CD1c-positive myeloid dendritic cell (primary cell): Measurements from ENCODE around the gene ASPHD2.
"Not testable (repeated sequence)": the region's sequence is repeated elsewhere in the genome, so short reads cannot be mapped to it uniquely, and the experiment has no call there.

ENCODE experiments used
- DNase-seq: peaks from one replicate; pipeline ENCODE4 v3.0.0-alpha.2; 2016; ENCODE audit errors: extremely low spot score

The ASPHD2 gene

DNA sequence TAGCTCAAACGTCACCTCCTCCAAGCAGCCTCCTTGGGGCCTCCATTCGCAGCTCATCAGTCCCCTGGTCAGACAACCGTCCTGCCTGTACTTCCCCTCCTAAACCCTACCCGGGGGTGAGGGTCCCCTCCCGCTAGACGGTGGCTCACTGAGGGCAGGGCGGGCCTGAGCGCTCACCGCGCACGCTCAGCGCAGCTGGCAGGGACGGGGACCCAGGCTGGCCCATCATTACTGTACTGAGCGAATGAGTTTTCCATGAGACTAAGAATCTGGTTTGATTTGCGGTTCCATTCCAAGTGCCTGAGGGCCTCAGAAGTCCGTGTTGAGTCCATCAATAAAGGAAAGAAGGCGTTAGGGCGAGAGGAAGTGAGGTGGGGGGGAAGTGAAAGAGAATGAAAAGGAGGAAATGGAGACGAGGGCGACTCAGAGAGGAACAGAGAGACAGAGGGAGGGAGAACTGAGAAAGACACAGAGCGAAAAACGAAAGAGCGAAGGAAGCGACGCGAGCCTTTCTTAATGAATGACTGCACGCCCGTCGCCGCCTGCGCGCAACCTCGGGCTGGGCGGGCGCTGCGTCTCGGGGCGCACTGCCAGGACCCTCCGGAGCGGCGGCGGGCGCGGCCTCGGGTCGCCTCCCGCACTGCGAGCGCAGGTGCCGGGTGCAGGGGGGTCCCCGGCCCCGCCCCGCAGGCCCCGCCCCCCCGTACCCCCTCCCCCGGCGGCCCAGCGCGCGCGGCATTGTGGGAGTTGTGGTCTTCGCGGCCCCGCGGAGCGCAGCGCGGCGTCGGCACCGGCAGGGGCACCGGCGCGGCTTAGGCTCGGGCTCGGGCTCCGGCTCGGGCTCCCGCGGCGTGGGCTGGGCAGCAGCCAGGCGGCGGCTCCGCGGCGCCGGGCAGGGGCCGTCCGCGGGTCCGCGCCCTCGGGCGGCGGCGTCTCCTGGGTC is at the start of gene ASPHD2:
TSS of gene ASPHD2 (plus strand) at position 746 of the 943 bp plus-strand sequence. CDS start 4,356 bp downstream, outside the sequence.
- peak; percentile 91 for DNase-seq

DNA sequence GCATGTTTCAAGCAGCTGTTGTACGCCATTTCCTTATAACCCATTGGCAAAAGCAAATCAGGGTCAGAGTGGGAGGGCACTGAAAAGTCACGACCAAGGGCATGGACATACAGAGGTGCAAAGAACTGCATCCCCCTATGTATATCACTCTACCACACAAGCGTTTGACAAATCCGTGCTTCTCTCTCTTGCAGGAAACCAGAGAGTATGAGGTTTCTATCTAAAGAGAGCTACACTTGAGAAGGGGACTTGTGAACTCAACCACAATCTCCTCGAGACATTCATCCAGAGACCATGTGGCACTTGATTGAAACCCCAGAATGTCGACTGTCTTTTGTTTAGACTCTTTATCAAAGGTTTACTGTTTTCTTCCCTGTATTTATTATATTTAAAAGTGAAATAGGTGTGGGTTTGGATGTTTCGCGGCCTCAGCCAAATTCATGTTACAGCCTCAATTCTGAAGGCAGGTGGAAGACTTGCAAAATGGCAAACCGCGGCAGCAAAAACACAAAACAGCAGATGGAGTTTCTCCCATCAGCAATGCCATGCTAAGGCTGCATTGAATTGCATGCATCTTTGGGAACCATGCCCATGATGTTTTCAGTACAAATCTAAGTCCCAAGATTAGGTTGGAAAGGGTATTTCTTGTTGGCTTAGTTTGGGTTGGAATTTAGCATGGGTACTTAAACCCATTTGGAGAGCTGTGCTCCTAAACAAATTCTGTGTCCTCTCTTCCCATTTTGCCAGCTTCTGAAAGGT is 48.8 kb upstream of the ASPHD2 start:
- no peak for DNase-seq

GRCh38 chr22:26382782-26383181 is 46.3 kb upstream of the ASPHD2 start:
- DNase-seq = no peak

- no peak for DNase-seq
Measured at GRCh38 chr22:26383968-26384556, 45.0 kb upstream of the ASPHD2 start.

GRCh38 chr22:26385164-26385563 is 43.9 kb upstream of the ASPHD2 start:
- DNase-seq = no peak

GRCh38 chr22:26389125-26389524 is 39.9 kb upstream of the ASPHD2 start:
- no peak for DNase-seq

DNA sequence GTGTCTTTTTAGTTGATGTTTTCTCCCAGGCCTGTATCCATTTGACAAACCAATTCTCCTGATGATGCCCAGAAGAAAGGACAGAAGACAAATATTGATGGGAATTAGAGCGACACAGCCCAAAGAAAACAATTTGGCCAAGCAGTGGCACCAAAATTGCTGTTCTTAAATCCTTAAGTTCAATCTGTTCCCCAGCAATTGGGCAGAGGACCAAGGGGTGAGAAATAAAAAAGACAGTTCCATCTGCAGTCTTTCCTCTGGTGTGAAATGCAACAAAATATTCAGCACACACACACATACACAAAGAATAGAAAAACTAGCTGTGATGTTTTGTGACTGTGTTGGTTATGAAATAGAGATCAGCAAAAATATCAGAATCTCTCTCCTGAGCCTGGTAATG is 38.0 kb upstream of the ASPHD2 start:
- no peak for DNase-seq

GRCh38 chr22:26391623-26392022 is 37.4 kb upstream of the ASPHD2 start:
- no peak for DNase-seq

DNA sequence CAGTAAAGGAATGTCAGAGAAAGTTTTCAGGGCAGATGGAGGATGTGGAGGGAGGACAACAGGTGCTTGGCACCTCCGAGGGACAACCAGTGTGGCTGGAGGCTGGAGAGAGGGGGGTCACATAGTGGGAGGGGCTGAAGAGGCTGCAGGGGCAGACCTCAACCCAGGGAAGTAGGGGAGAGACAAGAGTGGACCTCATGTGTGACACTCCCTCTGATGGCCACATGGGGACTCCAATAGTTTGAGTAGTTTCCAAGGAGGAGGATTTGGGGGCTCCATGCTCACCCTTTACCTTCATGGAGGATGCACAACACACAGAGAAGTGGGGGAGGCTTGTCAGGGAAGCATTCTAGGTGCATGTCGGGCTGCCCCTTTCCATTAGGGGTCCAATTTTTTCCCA is 35.1 kb upstream of the ASPHD2 start:
- DNase-seq = no peak

GRCh38 chr22:26394777-26395176 is 34.3 kb upstream of the ASPHD2 start:
- no peak for DNase-seq

DNA sequence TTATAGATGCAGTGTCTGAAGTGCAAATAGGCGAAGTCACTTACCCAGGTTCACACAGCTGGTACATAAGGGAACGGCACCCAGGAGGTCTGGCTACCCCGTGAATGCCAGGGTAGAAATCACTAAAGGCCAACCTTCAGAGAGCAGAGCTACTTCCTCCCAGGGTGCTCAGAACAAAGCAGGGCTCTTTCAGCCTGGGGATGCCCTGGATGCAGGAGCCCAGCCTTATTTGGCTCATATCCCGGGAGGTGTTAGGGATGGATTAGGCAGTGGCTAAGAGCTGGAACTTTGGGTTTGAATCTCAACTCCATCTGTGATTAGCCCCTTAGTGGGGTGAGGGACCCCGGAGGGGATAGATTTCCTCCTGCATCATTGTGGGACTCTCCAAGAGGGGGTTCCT is 33.1 kb upstream of the ASPHD2 start:
- no peak for DNase-seq

DNA sequence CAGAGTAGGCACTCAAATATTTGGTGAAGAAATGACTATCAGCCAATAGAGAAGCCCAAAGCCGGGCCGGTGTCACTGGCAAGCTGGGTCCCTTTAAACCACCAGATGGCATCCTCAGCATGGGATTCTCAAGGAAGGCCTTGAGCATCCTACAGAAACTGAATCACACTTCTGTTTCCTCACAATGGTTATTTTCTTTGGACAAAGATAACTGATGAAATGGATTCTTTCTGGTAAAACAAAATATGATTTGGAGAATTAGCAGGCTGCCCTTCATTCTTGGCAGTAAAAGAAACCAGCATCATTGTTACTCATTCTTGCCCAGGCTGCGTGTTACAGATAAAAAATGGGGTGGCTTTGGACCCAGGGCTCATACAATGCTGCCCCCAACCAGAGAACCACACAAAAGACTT is 30.3 kb upstream of the ASPHD2 start:
- DNase-seq = peak; percentile 81

DNA sequence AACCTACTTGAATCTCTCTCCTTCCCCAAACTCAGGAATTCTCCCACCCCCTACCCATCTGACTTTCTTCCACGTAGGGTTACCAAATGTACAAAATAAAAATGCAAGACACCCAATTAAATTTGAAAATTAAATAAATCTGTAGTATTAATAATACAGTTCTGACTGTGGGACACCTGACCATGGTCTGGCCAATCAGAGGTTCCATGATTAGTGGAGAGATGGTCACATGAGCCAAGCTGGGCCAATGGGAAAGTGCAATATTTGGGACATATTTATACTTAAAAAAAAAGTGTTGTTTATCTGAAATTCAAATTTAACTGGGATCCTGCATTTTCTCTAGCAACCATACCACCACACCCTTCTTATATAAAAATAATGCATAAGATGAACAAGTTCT is 29.8 kb upstream of the ASPHD2 start:
- no peak for DNase-seq

DNA sequence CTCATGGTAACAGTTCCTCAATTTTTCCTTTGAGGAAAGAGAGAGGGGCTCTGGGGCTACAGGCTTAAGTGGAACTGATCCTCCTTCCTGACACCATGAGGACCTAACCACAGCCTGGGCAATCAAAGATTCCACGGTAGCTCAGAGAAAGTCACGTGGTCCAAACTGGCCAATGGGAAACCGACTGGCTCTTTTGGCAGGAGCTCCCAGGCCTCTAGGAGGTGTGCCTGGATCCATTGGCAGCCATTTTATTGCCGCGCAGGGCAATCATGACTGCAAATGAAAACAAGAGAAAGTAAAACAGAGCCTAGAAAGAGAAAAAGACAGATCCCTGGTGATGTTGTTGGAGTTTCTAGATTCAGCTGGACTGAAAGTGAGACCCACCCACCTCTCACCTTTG is 27.3 kb upstream of the ASPHD2 start:
- DNase-seq = no peak

DNA sequence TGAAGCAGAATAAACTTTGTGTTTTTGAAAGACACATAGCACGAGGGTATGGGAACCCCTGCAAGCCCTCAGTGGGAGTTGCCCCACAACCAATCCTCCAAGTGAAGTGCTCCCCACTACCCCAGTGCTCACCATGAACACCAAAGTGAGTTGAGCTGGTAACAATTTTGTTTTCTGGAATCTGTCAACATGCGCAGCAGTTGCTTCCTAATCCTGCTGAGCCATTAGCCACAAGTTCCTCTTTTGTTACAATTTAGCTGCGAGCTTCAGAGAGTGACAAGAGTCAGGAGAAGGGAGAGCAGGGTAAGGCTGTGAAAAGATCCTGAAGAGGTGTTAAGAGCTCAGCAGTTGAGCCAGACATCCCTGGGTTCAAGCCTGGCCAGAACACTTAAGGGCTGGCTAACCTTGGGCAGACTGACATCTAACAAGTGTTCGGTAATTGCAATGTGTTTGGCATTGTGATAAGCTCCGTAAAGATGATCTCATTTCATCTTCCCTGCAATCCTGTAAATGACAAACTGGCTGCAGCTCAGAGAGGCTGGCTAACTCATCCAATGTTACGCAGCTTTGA is 24.1 kb upstream of the ASPHD2 start:
- DNase-seq = peak; percentile 77

DNA sequence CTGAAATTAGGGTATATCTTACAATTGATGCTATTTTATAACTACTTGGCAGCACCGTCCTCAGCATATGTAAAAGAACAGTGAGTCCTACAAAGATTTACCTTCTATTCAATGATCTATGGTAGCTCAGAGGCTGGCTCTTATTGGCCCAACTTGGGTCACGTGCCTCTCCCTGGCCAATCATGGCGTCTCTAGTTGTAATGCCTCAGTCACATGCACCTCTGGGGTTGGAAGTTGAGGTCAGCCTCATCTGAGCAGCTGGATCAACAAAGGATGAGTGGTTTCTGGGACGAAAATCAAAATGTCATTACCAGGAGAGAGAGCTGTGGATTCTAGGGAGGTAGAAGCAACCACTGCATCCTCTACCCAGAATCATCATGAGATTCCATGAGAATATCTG is 22.9 kb upstream of the ASPHD2 start:
- no peak for DNase-seq

DNA sequence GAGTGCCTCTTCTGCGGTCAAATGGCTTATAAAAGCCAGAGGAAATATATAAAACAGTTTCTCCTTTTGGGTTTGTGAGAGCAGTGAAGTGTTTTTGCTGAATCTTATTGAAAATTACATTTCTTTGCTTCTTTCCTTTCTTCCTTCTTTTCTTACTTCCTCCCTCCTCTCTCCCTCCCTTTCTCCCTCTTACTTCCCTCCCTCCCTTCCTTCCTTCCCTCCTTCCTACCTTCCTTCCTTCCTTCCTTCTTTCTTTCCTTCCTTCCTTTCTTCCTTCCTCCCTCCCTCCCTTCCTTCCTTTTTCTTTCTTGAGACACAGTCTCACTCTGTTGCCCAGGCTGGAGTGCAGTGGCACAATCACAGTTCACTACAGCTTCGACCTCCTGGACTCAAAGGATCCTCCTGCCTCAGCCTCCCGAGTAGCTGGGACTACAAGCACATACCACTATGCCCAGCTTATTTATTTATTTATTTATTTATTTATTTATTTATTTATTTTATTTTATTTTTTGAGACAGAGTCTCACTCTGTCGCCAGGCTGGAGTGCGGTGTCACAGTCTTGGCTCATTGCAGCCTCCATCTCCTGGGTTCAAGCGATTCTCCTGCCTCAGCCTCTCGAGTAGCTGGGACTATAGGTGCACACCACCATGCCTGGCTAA is 20.4 kb upstream of the ASPHD2 start:
- DNase-seq = not testable (repeated sequence)

DNA sequence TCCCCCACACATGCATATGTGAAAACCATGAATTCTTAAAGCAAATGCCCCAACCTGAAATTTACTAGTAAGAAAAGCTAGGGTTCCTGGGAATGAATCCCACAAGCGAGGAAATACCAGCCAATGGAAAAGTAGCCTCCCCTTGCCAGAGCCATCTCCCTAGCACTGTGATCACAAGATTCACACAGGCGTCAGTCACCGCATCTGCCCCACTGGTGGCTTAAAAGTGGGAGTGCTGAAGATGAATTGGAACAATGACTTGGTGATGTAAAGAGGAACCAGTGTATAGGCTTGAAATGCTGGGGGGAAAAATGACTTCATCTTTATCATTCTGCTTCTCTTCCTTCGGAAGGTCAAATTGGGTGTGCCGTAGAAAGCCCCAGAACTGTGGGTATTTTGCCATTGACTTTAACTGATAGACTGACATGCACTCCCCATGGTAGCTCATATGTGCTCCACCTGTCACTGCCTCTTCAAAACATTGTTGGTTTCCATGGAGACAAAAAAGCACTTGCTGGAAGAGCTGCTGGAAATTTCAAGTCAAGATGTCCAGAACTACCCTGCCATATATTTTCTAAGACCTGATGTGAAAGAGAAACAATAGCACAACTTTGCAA is 19.2 kb upstream of the ASPHD2 start:
- no peak for DNase-seq

GRCh38 chr22:26410386-26410785 is 18.7 kb upstream of the ASPHD2 start:
- no peak for DNase-seq

GRCh38 chr22:26414347-26414746 is 14.7 kb upstream of the ASPHD2 start:
- no peak for DNase-seq

- no peak for DNase-seq
Measured at GRCh38 chr22:26416256-26416655, 12.8 kb upstream of the ASPHD2 start.
